HepG2 (cell line): ENCODE results near the gene C1orf21. TPM values are rescaled to one million over a fixed set of nuclear protein-coding genes. Genes with fewer than 3 reads are reported as not detected.

ENCODE experiments used
- ATAC-seq: fragments of 200-7000 bp; cut with Tn5 transposase; 3 replicates; pipeline ENCODE4 v1.9.1; 2020; ENCODE audit warnings: mild to moderate bottlenecking, moderate library complexity
- BruUV-seq: library from RNA; stranded (reverse); fragments of 400-500 nt; replicated peaks from 2 replicates; lab custom pipeline; 2021; lab: Mats Ljungman, UMichigan
- CTCF ChIA-PET: fragments of 300-600 bp; formaldehyde crosslinking; extraction: SDS; loops from one replicate; lab custom pipeline; 2021; ENCODE audit warnings: low total read pairs, inconsistent platforms, low intra/inter-chr PET ratio; lab: Yijun Ruan, JAX
- POLR2A ChIA-PET: fragments of 350-600 bp; sonication (Branson Sonifier 250); formaldehyde crosslinking; loops from one replicate; lab custom pipeline; 2020; ENCODE audit warnings: antibody characterized with exemption, inconsistent platforms; lab: Yijun Ruan, JAX
- DNase-seq: peaks from one replicate; pipeline ENCODE4 v3.0.0-alpha.2; 2015; ENCODE audit warnings: low spot score
- FAIRE-seq: peaks from 3 replicates; lab custom pipeline; 2011; peaks lifted over from hg19 to GRCh38; lab: Jason Lieb, UNC
- H2AFZ ChIP-seq: one replicate; pipeline ENCODE4 v1.6.1; 2011; ENCODE audit warnings: low read length, inconsistent platforms
- H3K27ac ChIP-seq: fragments of 300-600 bp; 3 replicates; pipeline ENCODE4 v1.8.0; 2011; ENCODE audit warnings: mixed run types, mild to moderate bottlenecking, mixed read lengths, low read length, inconsistent platforms; ENCODE audit not compliant: insufficient read depth; ENCODE audit errors: extremely low read length
- H3K27me3 ChIP-seq, 2 experiments: fragments of 200-600 bp in 1 of 2; 2 replicates in 1 of 2; 3 replicates in 1 of 2; pipeline versions ENCODE4 v1.6.0 to v1.8.0; 2011; ENCODE audit warnings: low read length in 2 of 2, mild to moderate bottlenecking in 2 of 2, moderate library complexity in 2 of 2, inconsistent platforms in 1 of 2; ENCODE audit not compliant: insufficient read depth in 2 of 2, control insufficient read depth in 1 of 2
- H3K36me3 ChIP-seq, 2 experiments: fragments of 200-600 bp in 1 of 2; replicated peaks in 1 of 2; 2 replicates in 1 of 2; 3 replicates in 1 of 2; pipeline versions ENCODE4 v1.5.1 to v1.8.0; 2011; ENCODE audit warnings: low read length in 2 of 2, inconsistent platforms in 1 of 2; ENCODE audit not compliant: insufficient read depth in 2 of 2, control insufficient read depth in 1 of 2
- H3K4me1 ChIP-seq: 2 replicates; pipeline ENCODE4 v1.5.1; 2012; ENCODE audit warnings: low read length, inconsistent platforms; ENCODE audit not compliant: insufficient read depth
- H3K4me2 ChIP-seq: 2 replicates; pipeline ENCODE4 v1.6.0; 2011; ENCODE audit warnings: low read depth, low read length, inconsistent platforms
- H3K4me3 ChIP-seq, 3 experiments: fragments of 200-600 bp in 1 of 3; sonication (generic), shearing (Covaris generic) in 1 of 3; replicated peaks in 1 of 3; 2 replicates each; pipeline ENCODE4 v1.5.1; 2011 to 2016; ENCODE audit warnings: low read length in 3 of 3, inconsistent platforms in 2 of 3, low read depth in 2 of 3, mild to moderate bottlenecking in 2 of 3, control low read depth in 1 of 3, mixed read lengths in 1 of 3; ENCODE audit not compliant: insufficient read depth in 1 of 3
- H3K79me2 ChIP-seq: one replicate; pipeline ENCODE4 v1.6.1; 2011; ENCODE audit warnings: low read length, inconsistent platforms; ENCODE audit not compliant: insufficient read depth
- H3K9ac ChIP-seq: 2 replicates; pipeline ENCODE4 v1.6.0; 2011; ENCODE audit warnings: mild to moderate bottlenecking, low read depth, low read length, inconsistent platforms; ENCODE audit not compliant: insufficient read depth
- H3K9me3 ChIP-seq: 2 replicates; pipeline ENCODE4 v1.5.1; 2012; ENCODE audit warnings: mild to moderate bottlenecking, low read length
- H4K20me1 ChIP-seq: 2 replicates; pipeline ENCODE4 v1.6.0; 2011; ENCODE audit warnings: inconsistent platforms, mild to moderate bottlenecking, low read length, moderate library complexity; ENCODE audit not compliant: insufficient read depth
- ATAD3A ChIP-seq: sonication (generic); formaldehyde crosslinking; IDR thresholded peaks from 2 replicates; pipeline ENCODE4 v1.4.0; 2020; ENCODE audit warnings: missing genetic modification reagents
- MNT ChIP-seq: fragments of 450-650 bp; IDR thresholded peaks from 2 replicates; pipeline ENCODE4 v1.6.1; 2016
- RNF2 ChIP-seq: fragments of 450-650 bp; conservative IDR thresholded peaks from 2 replicates; pipeline ENCODE4 v1.6.1; 2016; ENCODE audit warnings: low read depth
- ZNF670 ChIP-seq: sonication (generic); formaldehyde crosslinking; IDR thresholded peaks from 2 replicates; pipeline ENCODE4 v1.8.0; 2022; ENCODE audit warnings: mild to moderate bottlenecking, missing genetic modification reagents, borderline replicate concordance
- WGBS: methylation state at CpG from one replicate; pipeline ENCODE4 v1.1.6; 2017; ENCODE audit warnings: low lambda C conversion rate; 5-methylcytosine and 5-hydroxymethylcytosine counted together
- in situ Hi-C: cut with HindIII; loops from 2 replicates; pipeline ENCODE4 v1.10.0; 2017; ENCODE audit warnings: low pct_unique_long_range_greater_than_20kb; ENCODE audit not compliant: extremely low pct_ligation_motif_present
- intact Hi-C: fragments of 100-400 bp; cut with micrococcal nuclease; formaldehyde crosslinking; loops from one replicate; pipeline ENCODE4 v1.10.0; 2022; ENCODE audit not compliant: unreplicated experiment
- polyA plus RNA-seq, 8 experiments: library from polyadenylated mRNA; depleted of rRNA in 3 of 8; stranded (reverse) in 7 of 8; unstranded in 1 of 8; fragments of >200 nt; fragmentation: Illumina TruSeq in 4 of 8; extraction: Trizol in 4 of 8; gene quantifications; 2 replicates each; pipeline versions ENCODE4 v1.2.1 to v1.2.3, GENCODE V29; 2011 to 2016; ENCODE audit warnings: low read depth in 4 of 8, missing spikeins in 1 of 8, mixed read lengths in 1 of 8; ENCODE audit not compliant: insufficient read depth in 1 of 8
- total RNA-seq, 5 experiments: library from RNA; depleted of rRNA; stranded (reverse); fragments of >200 nt; fragmentation: Illumina TruSeq; extraction: Trizol; gene quantifications; 2 replicates each; pipeline ENCODE4 v1.2.3, GENCODE V29; 2016; ENCODE audit warnings: low read depth in 1 of 5
- TF ChIP-seq, protein P1 (sequence below): sonication (generic); formaldehyde crosslinking; IDR thresholded peaks from 2 replicates; pipeline ENCODE4 v1.4.0; 2020; ENCODE audit warnings: mild to moderate bottlenecking, low read depth, missing genetic modification reagents

The C1orf21 gene
- total and polyA plus RNA-seq, 2 of the 13 experiments (the other 11 are each of a cell fraction or from before 2014, with no cell fraction given): not detected

- no peak for TF ChIP-seq RNF2
- TF ChIP-seq ATAD3A (CRISPR knock-in tag): no peak
- TF ChIP-seq MNT: no peak
- TF ChIP-seq ZNF670 (CRISPR knock-in tag): no peak
- TF ChIP-seq, protein P1, sequence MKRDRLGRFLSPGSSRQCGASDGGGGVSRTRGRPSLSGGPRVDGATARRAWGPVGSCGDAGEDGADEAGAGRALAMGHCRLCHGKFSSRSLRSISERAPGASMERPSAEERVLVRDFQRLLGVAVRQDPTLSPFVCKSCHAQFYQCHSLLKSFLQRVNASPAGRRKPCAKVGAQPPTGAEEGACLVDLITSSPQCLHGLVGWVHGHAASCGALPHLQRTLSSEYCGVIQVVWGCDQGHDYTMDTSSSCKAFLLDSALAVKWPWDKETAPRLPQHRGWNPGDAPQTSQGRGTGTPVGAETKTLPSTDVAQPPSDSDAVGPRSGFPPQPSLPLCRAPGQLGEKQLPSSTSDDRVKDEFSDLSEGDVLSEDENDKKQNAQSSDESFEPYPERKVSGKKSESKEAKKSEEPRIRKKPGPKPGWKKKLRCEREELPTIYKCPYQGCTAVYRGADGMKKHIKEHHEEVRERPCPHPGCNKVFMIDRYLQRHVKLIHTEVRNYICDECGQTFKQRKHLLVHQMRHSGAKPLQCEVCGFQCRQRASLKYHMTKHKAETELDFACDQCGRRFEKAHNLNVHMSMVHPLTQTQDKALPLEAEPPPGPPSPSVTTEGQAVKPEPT (CRISPR knock-in tag): no peak
- no peak for DNase-seq
- no peaks in the 10 kb centered on the region for H3K36me3 ChIP-seq
- no peak overlapping the region for H3K9ac ChIP-seq
- ChIA-PET CTCF (no interaction called here), POLR2A (no interaction called here)
- in situ Hi-C loops: no loop called here
- no peak overlapping the region for H2AFZ ChIP-seq
- no peaks in the 10 kb centered on the region for H4K20me1 ChIP-seq
- WGBS: 29% methylated on average over 5 of the region's 5 CpGs
- no TSS peak for BruUV-seq
- peaks cover 1 to 37% of the 10 kb centered on the region in 2 experiments; a peak in 4 of 5 replicates for H3K27me3 ChIP-seq
- no peak overlapping the region for H3K4me3 ChIP-seq
- intact Hi-C loops: no loop called here
- no peak for ATAC-seq
- no peaks in the 10 kb centered on the region for H3K9me3 ChIP-seq
- H3K27ac ChIP-seq: no peak overlapping the region
- no peaks in the 10 kb centered on the region for H3K4me1 ChIP-seq
- H3K79me2 ChIP-seq: no peaks in the 10 kb centered on the region
- no peak overlapping the region for H3K4me2 ChIP-seq
- FAIRE-seq: no peak
Measured at GRCh38 chr1:184624626-184625025, 237.8 kb downstream of the C1orf21 start.
